PFSK-1 (cell line): ENCODE results near the gene DCAF15.

Experiments used
- FOXP2 ChIP-seq: optimal IDR thresholded peaks from 2 replicates; pipeline ENCODE3; 2011; ENCODE audit warnings: borderline replicate concordance, control low read depth, inconsistent platforms; ENCODE audit not compliant: insufficient read depth; ENCODE audit errors: extremely low read length, extremely low read depth
- POLR2AphosphoS5 ChIP-seq: IDR thresholded peaks from 2 replicates; pipeline ENCODE4 v1.6.1; 2012; ENCODE audit warnings: low read depth, mild to moderate bottlenecking, control low read depth, low read length, moderate library complexity
- REST ChIP-seq, 2 experiments: IDR thresholded peaks; 2 replicates each; pipeline versions ENCODE4 v1.6.1 to v1.8.0; 2011 to 2012; ENCODE audit warnings: low read depth in 2 of 2, low read length in 2 of 2, control low read depth in 1 of 2, inconsistent platforms in 1 of 2, mild to moderate bottlenecking in 1 of 2, moderate library complexity in 1 of 2; ENCODE audit not compliant: insufficient read depth in 1 of 2
- SIN3A ChIP-seq: IDR thresholded peaks from 2 replicates; pipeline ENCODE4 v1.6.1; 2012; ENCODE audit warnings: mild to moderate bottlenecking, low read length, moderate library complexity, borderline replicate concordance; ENCODE audit not compliant: insufficient read depth
- TAF1 ChIP-seq: IDR thresholded peaks from 2 replicates; pipeline ENCODE4 v1.6.1; 2012; ENCODE audit warnings: low read length, control low read depth, borderline replicate concordance; ENCODE audit not compliant: insufficient read depth

The DCAF15 gene

GRCh38 chr19:13951043-13951442, 1.3 kb upstream of the DCAF15 start:
- TF ChIP-seq SIN3A = no peak
- no peak for TF ChIP-seq FOXP2
- TF ChIP-seq POLR2AphosphoS5 = no peak
- no peak for TF ChIP-seq REST (IDR thresholded peaks at IDR 0.05; ENCODE audit: insufficient read depth in 1 of 2, low read depth in 2 of 2, low read length in 2 of 2)
- TF ChIP-seq TAF1 = no peak

GRCh38 chr19:13951799-13952153, 533 bp upstream of the DCAF15 start:
- TF ChIP-seq POLR2AphosphoS5 = no peak
- TF ChIP-seq FOXP2 = no peak
- TF ChIP-seq REST (IDR thresholded peaks at IDR 0.05; ENCODE audit: insufficient read depth in 1 of 2, low read depth in 2 of 2, low read length in 2 of 2) = no peak
- no peak for TF ChIP-seq TAF1
- no peak for TF ChIP-seq SIN3A

- no peak for TF ChIP-seq REST (IDR thresholded peaks at IDR 0.05; ENCODE audit: insufficient read depth in 1 of 2, low read depth in 2 of 2, low read length in 2 of 2)
- TF ChIP-seq FOXP2 = no peak
- no peak for TF ChIP-seq TAF1
- no peak for TF ChIP-seq POLR2AphosphoS5
- TF ChIP-seq SIN3A = no peak
These were observed 722 bp downstream of the DCAF15 start for GRCh38 chr19:13952931-13953531.

- TF ChIP-seq POLR2AphosphoS5 = no peak
- TF ChIP-seq TAF1 = no peak
These were observed 1.9 kb downstream of the DCAF15 start for GRCh38 chr19:13954185-13954584.

DNA sequence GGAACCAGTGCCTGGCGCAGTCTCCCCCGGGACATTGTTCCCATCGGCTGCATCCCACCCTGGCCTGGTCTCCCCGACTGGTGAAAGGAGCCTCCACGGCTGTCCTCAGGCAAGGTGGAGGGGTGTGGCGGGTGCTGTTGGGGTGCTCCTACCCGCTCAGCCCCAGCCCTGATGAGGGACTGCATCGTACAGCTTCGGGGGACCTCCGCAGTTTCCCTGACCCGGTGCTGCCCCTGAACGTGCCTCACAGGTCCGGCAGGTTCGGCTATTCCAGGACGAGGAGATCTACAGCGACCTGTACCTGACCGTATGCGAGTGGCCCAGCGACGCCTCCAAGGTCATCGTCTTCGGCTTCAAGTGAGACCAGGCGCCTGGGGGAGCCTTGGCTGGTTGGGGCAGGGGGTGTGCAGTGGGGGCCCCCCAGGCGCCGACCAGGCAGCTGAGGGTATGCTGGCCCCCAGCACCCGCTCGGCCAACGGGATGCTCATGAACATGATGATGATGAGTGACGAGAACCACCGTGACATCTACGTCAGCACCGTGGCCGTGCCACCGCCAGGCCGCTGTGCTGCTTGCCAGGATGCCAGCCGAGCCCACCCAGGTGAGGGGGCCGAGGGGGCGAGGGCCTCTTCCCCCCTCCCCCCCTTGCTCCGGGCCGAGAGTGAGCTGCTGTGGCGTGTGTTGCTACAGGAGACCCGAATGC, 3.5 kb downstream of the DCAF15 start:
- TF ChIP-seq REST (IDR thresholded peaks at IDR 0.05; ENCODE audit: insufficient read depth in 1 of 2, low read depth in 2 of 2, low read length in 2 of 2) (no peak), POLR2AphosphoS5 (no peak), SIN3A (no peak), TAF1 (no peak), FOXP2 (no peak)
